Heart right ventricle (tissue), 16 donors: ENCODE results near the gene CREB5. TPM values are rescaled to one million over a fixed set of nuclear protein-coding genes. Genes with fewer than 3 reads are reported as not detected.
A peak's percentile ranks its signal among the peaks of the same experiment; 100 is the strongest.

Source experiments
- ATAC-seq, 8 donors: fragments of 200-7000 bp; cut with Tn5 transposase; one replicate each; pipeline ENCODE4 v1.9.1; 2020; ENCODE audit warnings: mild to moderate bottlenecking in 8 of 8, moderate library complexity in 8 of 8, moderate number of reproducible peaks in 1 of 8
- DNase-seq, 2 donors: peaks; one replicate each; pipeline ENCODE4 v3.0.0-alpha.2; 2020
- H3K27ac ChIP-seq, 10 donors: fragments of 200-600 bp; sonication (generic) in 2 of 10; one replicate each; pipeline versions ENCODE4 v1.5.0 to v1.8.0; 2020 to 2022; ENCODE audit warnings: mild to moderate bottlenecking in 3 of 10
- H3K27me3 ChIP-seq, 7 donors: fragments of 200-600 bp; one replicate each; pipeline ENCODE4 v1.8.0; 2021 to 2022; ENCODE audit warnings: mild to moderate bottlenecking in 2 of 7
- H3K36me3 ChIP-seq, 9 donors: fragments of 200-600 bp; sonication (generic) in 1 of 9; one replicate each; pipeline versions ENCODE4 v1.5.0 to v1.8.0; 2020 to 2022; ENCODE audit warnings: mild to moderate bottlenecking in 2 of 9
- H3K4me1 ChIP-seq, 9 donors: fragments of 200-600 bp; sonication (generic) in 1 of 9; one replicate each; pipeline versions ENCODE4 v1.5.0 to v1.8.0; 2020 to 2022; ENCODE audit warnings: mild to moderate bottlenecking in 4 of 9
- H3K4me3 ChIP-seq, 10 donors: fragments of 200-600 bp; sonication (generic) in 2 of 10; one replicate each; pipeline versions ENCODE4 v1.5.0 to v1.8.0; 2020 to 2022; ENCODE audit warnings: mild to moderate bottlenecking in 7 of 10, moderate library complexity in 2 of 10
- H3K9me3 ChIP-seq, 11 donors: fragments of 200-600 bp in 10 of 11; sonication (generic) in 2 of 11; one replicate each; pipeline versions ENCODE4 v1.5.0 to v1.8.0; 2013 to 2022; ENCODE audit warnings: mild to moderate bottlenecking in 2 of 11, control low read depth in 1 of 11, moderate library complexity in 1 of 11
- CTCF ChIP-seq, 9 donors: fragments of 200-600 bp; sonication (generic) in 2 of 9; IDR thresholded peaks; one replicate each; pipeline versions ENCODE4 v1.5.0 to v1.8.0; 2021 to 2022; ENCODE audit warnings: antibody characterized with exemption in 9 of 9, mild to moderate bottlenecking in 5 of 9, moderate library complexity in 1 of 9
- WGBS, 2 donors: extraction: QIAGEN DNeasy Blood & Tissue Kit; methylation state at CpG; one replicate each; pipeline ENCODE4 v1.1.7; 2013; ENCODE audit warnings: inconsistent platforms in 1 of 2; 5-methylcytosine and 5-hydroxymethylcytosine counted together
- intact Hi-C, 10 donors: fragments of 100-400 bp; cut with DNase I; formaldehyde crosslinking; loops; one replicate each; pipeline versions ENCODE4 v1.11.1 to v1.14.2; 2022
- polyA plus RNA-seq, 2 donors: library from polyadenylated mRNA; stranded (reverse); fragments of 200-250 nt; gene quantifications; one replicate each; pipeline ENCODE4 v1.2.3, GENCODE V29; 2013
- total RNA-seq, 10 donors: library from RNA; stranded (reverse); fragmentation: NEBNext Ultra II Directional in 3 of 10; extraction: Animal tissue kit (Norgen Biotek cat#: 25700) in 3 of 10; gene quantifications; one replicate each; pipeline versions ENCODE4 v1.2.1 to v1.2.4, GENCODE V29; 2021 to 2023
- donor health status: Arrhythmogenic right ventricular cardiomyopathy.
- donor health status: ischemic (EF 13 %, LVEDD 7.1; RV severe dilation, severe dysfunction).
- donor health status: healthy with polysubstance abuse.
- donor health status: DM: no; HTN: yes; CAD: no.
- donor health status: DM: no; HTN: no; CAD: no.
- donor health status: ischemic (EF 25% LVEDD 6.9; RV normal size, moderate dysfunction).
- donor health status: ischemic (EF 25% LVEDD 5.7; RV mildly dilated, moderate dysfunction).
- donor health status: healthy.
- donor health status: DM: yes; HTN: yes; CAD: no.
- donor health status: Ischemic cardiomyopathy.
- donor health status: ischemic (EF 35%, LVEDD 5.7; RV mildly dilated, moderate dysfunction).
- donor health status: nonischemic (EF 11% LVEDD 7.7; RV severe dilation, severe dysfunction).
- donor health status: DM: yes; HTN: yes; CAD: no.
- donor health status: PGD.
- donor health status: ischemic (EF 29% LVEDD 5.4; RV normal size, mild dysfunction).
- donor health status: nonischemic (EF 23%, LVEDD 6.1; RV moderate dilation, normal function).

CREB5 gene
- total and polyA plus RNA-seq, 12 donors, result 4.7 to 170 (median 19.0) TPM

- H3K4me3 ChIP-seq, result no peak overlapping the region
- intact Hi-C loops, result loop anchor here in 4 of 10 donors (5.0 to 10.0 kb wide), 3 partner anchors 116 to 136 kb away; partner anchors contain the start of gene CREB5 (in 3 of the 4)
- no peak for DNase-seq
- 91 to 92% methylated on average over 3 of the region's 3 CpGs for WGBS, 2 donors
- peaks cover 4 to 50% (median 29%) of the 10 kb centered on the region in 9 donors for H3K4me1 ChIP-seq
- peak overlapping the region in 6 of 10 donors; percentile 3 to 65 (median 44) for H3K27ac ChIP-seq
- TF ChIP-seq CTCF (IDR thresholded peaks at IDR 0.05), result no peak
- H3K9me3 ChIP-seq, result peaks cover 0 to 7% (median 0%) of the 10 kb centered on the region in 11 donors
- ATAC-seq, result no peak
- H3K36me3 ChIP-seq, result no peaks in the 10 kb centered on the region
- no peaks in the 10 kb centered on the region for H3K27me3 ChIP-seq
Measured at GRCh38 chr7:28531291-28531690, 119.0 kb downstream of the CREB5 start.

DNA sequence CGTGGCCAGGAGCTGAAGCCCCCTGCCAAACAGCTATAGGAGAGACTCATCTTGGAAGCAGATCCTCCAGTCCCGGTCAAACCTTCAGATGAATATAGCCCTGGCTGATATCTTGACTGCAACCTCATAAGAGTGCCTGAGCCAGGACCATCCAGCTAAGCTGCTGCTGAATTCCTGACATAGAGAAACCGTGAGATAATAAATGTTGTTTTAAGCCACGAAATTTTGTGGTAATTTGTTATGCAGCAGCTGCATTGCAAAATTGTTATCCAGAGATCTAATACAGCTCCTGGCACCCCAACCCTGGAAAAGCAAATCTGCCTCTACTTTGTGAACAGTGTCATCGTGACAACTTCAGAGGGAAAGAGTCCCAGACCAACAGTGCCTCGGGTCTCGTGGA, 119.9 kb downstream of the CREB5 start:
- ATAC-seq (no peak), DNase-seq (no peak)
- H3K36me3 ChIP-seq, result no peaks in the 10 kb centered on the region
- H3K27ac ChIP-seq, result no peak overlapping the region
- peaks cover 4 to 43% (median 28%) of the 10 kb centered on the region in 9 donors for H3K4me1 ChIP-seq
- no peak overlapping the region for H3K4me3 ChIP-seq
- 95 to 96% methylated on average over 7 of the region's 7 CpGs for WGBS, 2 donors
- peaks cover 0 to 7% (median 0%) of the 10 kb centered on the region in 11 donors for H3K9me3 ChIP-seq
- intact Hi-C loops, result loop anchor here in 4 of 10 donors (5.0 to 10.0 kb wide), 3 partner anchors 117 to 137 kb away; partner anchors contain the start of gene CREB5 (in 3 of the 4)
- H3K27me3 ChIP-seq, result no peaks in the 10 kb centered on the region
- TF ChIP-seq CTCF (IDR thresholded peaks at IDR 0.05), result no peak

DNA sequence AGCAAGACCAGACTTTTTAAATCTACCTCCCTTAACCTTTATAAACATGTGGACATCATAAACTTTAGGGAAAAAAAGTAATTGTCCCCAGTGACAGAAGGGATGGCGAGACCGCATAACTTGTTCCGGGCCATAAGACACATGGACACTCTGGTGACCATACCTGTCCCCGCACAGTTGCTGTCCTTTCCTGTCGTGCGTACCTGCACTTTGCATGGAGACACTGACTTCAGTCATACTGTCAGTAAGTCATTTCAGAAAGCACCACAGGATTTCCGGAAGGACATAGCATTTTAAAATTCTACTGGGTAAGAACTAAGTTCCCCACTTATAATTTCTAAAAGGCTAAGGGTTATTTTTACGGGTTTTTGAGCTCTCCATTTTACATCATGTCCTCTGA, 120.9 kb downstream of the CREB5 start:
- intact Hi-C loops, result loop anchor here in 4 of 10 donors (5.0 to 10.0 kb wide), 3 partner anchors 118 to 138 kb away; partner anchors contain the start of gene CREB5 (in 3 of the 4)
- H3K4me3 ChIP-seq, result no peak overlapping the region
- H3K4me1 ChIP-seq, result peaks cover 4 to 43% (median 28%) of the 10 kb centered on the region in 9 donors
- peak overlapping the region in 4 of 10 donors; percentile 15 to 31 (median 27) for H3K27ac ChIP-seq
- DNase-seq (no peak), ATAC-seq (no peak)
- WGBS, 2 donors, result 90 to 98% methylated on average over 8 of the region's 8 CpGs
- H3K27me3 ChIP-seq, result no peaks in the 10 kb centered on the region
- no peak for TF ChIP-seq CTCF (IDR thresholded peaks at IDR 0.05)
- H3K36me3 ChIP-seq, result no peaks in the 10 kb centered on the region
- H3K9me3 ChIP-seq, result peaks cover 0 to 7% (median 0%) of the 10 kb centered on the region in 11 donors

GRCh38 chr7:28533731-28534531, 121.6 kb downstream of the CREB5 start:
- 20 to 23% methylated on average over 6 of the region's 6 CpGs for whole genome bisulfite sequencing, 2 donors
- H3K9me3 ChIP-seq, result peaks cover 0 to 7% (median 0%) of the 10 kb centered on the region in 11 donors

More at GRCh38 chr7:28533731-28534531, 121.6 kb downstream of the CREB5 start:
- Histone ChIP-seq H3K4me1 (peaks cover 4 to 43% (median 28%) of the 10 kb centered on the region in 9 donors), H3K4me3 (no peak overlapping the region), H3K27me3 (no peaks in the 10 kb centered on the region), H3K36me3 (no peaks in the 10 kb centered on the region), H3K27ac (peak overlapping the region in 5 of 10 donors; percentile 15 to 33 (median 29))
- DNase-seq (peak; percentile 42 to 50), ATAC-seq (peak in 6 of 8 donors; percentile 17 to 75 (median 56))
- TF ChIP-seq CTCF (IDR thresholded peaks at IDR 0.05), result no peak
- intact Hi-C loops, result loop anchor here in 4 of 10 donors (5.0 to 10.0 kb wide), 3 partner anchors 119 to 139 kb away; partner anchors contain the start of gene CREB5 (in 3 of the 4)
